Measurements from ENCODE around the gene ALG2. TPM values are rescaled to one million over a fixed set of nuclear protein-coding genes. Genes with fewer than 3 reads are reported as not detected.
"Not testable (repeated sequence)": the region's sequence is repeated elsewhere in the genome, so short reads cannot be mapped to it uniquely, and the experiment has no call there.

Gene ALG2
- total RNA-seq, 1 donor from 2014 or later: 41.7 TPM

- peak; percentile 71 for DNase-seq (ENCODE audit: low spot score)
- Mint-ChIP-seq H3K36me3 (ENCODE audit: low read depth) (no peaks in the 10 kb centered on the region), H3K27me3 (ENCODE audit: low read depth) (no peaks in the 10 kb centered on the region), H3K4me1 (ENCODE audit: low read depth) (peaks cover 70% of the 10 kb centered on the region), H3K4me3 (ENCODE audit: low read depth) (peak overlapping the region; percentile 59), H3K27ac (peak overlapping the region; percentile 97), H3K9me3 (no peaks in the 10 kb centered on the region)
- intact Hi-C loops (cut with micrococcal nuclease): loop anchor here (1.0 to 2.0 kb wide), 4 partner anchors 17 to 565 kb away; partner anchors contain the start of gene SEC61B
Observed at GRCh38 chr9:99253772-99254431, 32.2 kb upstream of the ALG2 start.

GRCh38 chr9:99253134-99253533 is 31.4 kb upstream of the ALG2 start:
- no peaks in the 10 kb centered on the region for H3K36me3 Mint-ChIP-seq (ENCODE audit: low read depth)
- peak overlapping the region; percentile 59 for H3K4me3 Mint-ChIP-seq (ENCODE audit: low read depth)
- intact Hi-C loops (cut with micrococcal nuclease): loop anchor here (2.0 kb wide), 2 partner anchors 16 to 72 kb away; no protein-coding TSS in a partner anchor
- H3K4me1 Mint-ChIP-seq (ENCODE audit: low read depth): peaks cover 71% of the 10 kb centered on the region
- peak overlapping the region; percentile 97 for H3K27ac Mint-ChIP-seq
- no peak for DNase-seq (ENCODE audit: low spot score)
- H3K9me3 Mint-ChIP-seq: no peaks in the 10 kb centered on the region
- no peaks in the 10 kb centered on the region for H3K27me3 Mint-ChIP-seq (ENCODE audit: low read depth)

GRCh38 chr9:99251157-99251556 is 29.4 kb upstream of the ALG2 start:
- intact Hi-C loops (cut with micrococcal nuclease): no loop called here
- DNase-seq (ENCODE audit: low spot score): no peak
- no peaks in the 10 kb centered on the region for H3K27me3 Mint-ChIP-seq (ENCODE audit: low read depth)
- H3K9me3 Mint-ChIP-seq: peaks cover 5% of the 10 kb centered on the region
- H3K4me1 Mint-ChIP-seq (ENCODE audit: low read depth): peaks cover 71% of the 10 kb centered on the region
- H3K4me3 Mint-ChIP-seq (ENCODE audit: low read depth): no peak overlapping the region
- H3K27ac Mint-ChIP-seq: no peak overlapping the region
- no peaks in the 10 kb centered on the region for H3K36me3 Mint-ChIP-seq (ENCODE audit: low read depth)

- H3K4me1 Mint-ChIP-seq (ENCODE audit: low read depth): peaks cover 60% of the 10 kb centered on the region
Observed at GRCh38 chr9:99249619-99250018, 27.9 kb upstream of the ALG2 start.

GRCh38 chr9:99244344-99245260 is 22.9 kb upstream of the ALG2 start:
- intact Hi-C loops (cut with micrococcal nuclease): no loop called here
- Mint-ChIP-seq H3K4me1 (ENCODE audit: low read depth) (peaks cover 29% of the 10 kb centered on the region), H3K27me3 (ENCODE audit: low read depth) (no peaks in the 10 kb centered on the region), H3K4me3 (ENCODE audit: low read depth) (no peak overlapping the region), H3K9me3 (peaks cover 5% of the 10 kb centered on the region), H3K36me3 (ENCODE audit: low read depth) (peaks cover 22% of the 10 kb centered on the region), H3K27ac (peak overlapping the region; percentile 61)
- DNase-seq (ENCODE audit: low spot score): no peak

More at GRCh38 chr9:99249619-99250018, 27.9 kb upstream of the ALG2 start:
- Mint-ChIP-seq H3K9me3 (peaks cover 5% of the 10 kb centered on the region), H3K27ac (peak overlapping the region; percentile 83), H3K4me3 (ENCODE audit: low read depth) (peak overlapping the region; percentile 59), H3K27me3 (ENCODE audit: low read depth) (no peaks in the 10 kb centered on the region), H3K36me3 (ENCODE audit: low read depth) (no peaks in the 10 kb centered on the region)
- intact Hi-C loops (cut with micrococcal nuclease): no loop called here
- no peak for DNase-seq (ENCODE audit: low spot score)

GRCh38 chr9:99241106-99241505 is 19.4 kb upstream of the ALG2 start:
- Mint-ChIP-seq H3K36me3 (ENCODE audit: low read depth) (peaks cover 40% of the 10 kb centered on the region), H3K27ac (no peak overlapping the region), H3K9me3 (no peaks in the 10 kb centered on the region), H3K4me1 (ENCODE audit: low read depth) (peaks cover 20% of the 10 kb centered on the region), H3K27me3 (ENCODE audit: low read depth) (no peaks in the 10 kb centered on the region), H3K4me3 (ENCODE audit: low read depth) (no peak overlapping the region)
- intact Hi-C loops (cut with micrococcal nuclease): no loop called here
- no peak for DNase-seq (ENCODE audit: low spot score)

GRCh38 chr9:99239341-99240060 is 17.8 kb upstream of the ALG2 start:
- Mint-ChIP-seq H3K27me3 (ENCODE audit: low read depth) (no peaks in the 10 kb centered on the region), H3K4me3 (ENCODE audit: low read depth) (no peak overlapping the region), H3K9me3 (no peaks in the 10 kb centered on the region), H3K4me1 (ENCODE audit: low read depth) (peaks cover 21% of the 10 kb centered on the region), H3K27ac (no peak overlapping the region), H3K36me3 (ENCODE audit: low read depth) (peaks cover 46% of the 10 kb centered on the region)
- no peak for DNase-seq (ENCODE audit: low spot score)
- intact Hi-C loops (cut with micrococcal nuclease): no loop called here

- H3K4me3 Mint-ChIP-seq (ENCODE audit: low read depth): no peak overlapping the region
- no peaks in the 10 kb centered on the region for H3K9me3 Mint-ChIP-seq
- H3K27me3 Mint-ChIP-seq (ENCODE audit: low read depth): no peaks in the 10 kb centered on the region
- peaks cover 47% of the 10 kb centered on the region for H3K36me3 Mint-ChIP-seq (ENCODE audit: low read depth)
- no peak for DNase-seq (ENCODE audit: low spot score)
- no peak overlapping the region for H3K27ac Mint-ChIP-seq
- peaks cover 17% of the 10 kb centered on the region for H3K4me1 Mint-ChIP-seq (ENCODE audit: low read depth)
- intact Hi-C loops (cut with micrococcal nuclease): no loop called here
Observed at GRCh38 chr9:99238331-99238730, 16.6 kb upstream of the ALG2 start.

- intact Hi-C loops (cut with micrococcal nuclease): loop anchor here (2.0 kb wide), 1 partner anchor 15 kb away; no protein-coding TSS in a partner anchor
- not testable (repeated sequence) for H3K27ac Mint-ChIP-seq; H3K27me3 Mint-ChIP-seq (ENCODE audit: low read depth); H3K9me3 Mint-ChIP-seq; H3K4me3 Mint-ChIP-seq (ENCODE audit: low read depth); DNase-seq (ENCODE audit: low spot score)
- Mint-ChIP-seq H3K36me3 (ENCODE audit: low read depth) (peaks cover 52% of the 10 kb centered on the region), H3K4me1 (ENCODE audit: low read depth) (peaks cover 17% of the 10 kb centered on the region)
Observed at GRCh38 chr9:99237849-99238248, 16.1 kb upstream of the ALG2 start.

- H3K4me3 Mint-ChIP-seq (ENCODE audit: low read depth): no peak overlapping the region
- no peaks in the 10 kb centered on the region for H3K27me3 Mint-ChIP-seq (ENCODE audit: low read depth)
- intact Hi-C loops (cut with micrococcal nuclease): loop anchor here (2.0 kb wide), 1 partner anchor 15 kb away; no protein-coding TSS in a partner anchor
- peaks cover 17% of the 10 kb centered on the region for H3K4me1 Mint-ChIP-seq (ENCODE audit: low read depth)
- H3K9me3 Mint-ChIP-seq: no peaks in the 10 kb centered on the region
- H3K36me3 Mint-ChIP-seq (ENCODE audit: low read depth): peaks cover 51% of the 10 kb centered on the region
- no peak for DNase-seq (ENCODE audit: low spot score)
- no peak overlapping the region for H3K27ac Mint-ChIP-seq
Observed at GRCh38 chr9:99237356-99237755, 15.6 kb upstream of the ALG2 start.

- Mint-ChIP-seq H3K27ac (peak overlapping the region; percentile 31), H3K4me1 (ENCODE audit: low read depth) (peaks cover 21% of the 10 kb centered on the region), H3K9me3 (no peaks in the 10 kb centered on the region), H3K4me3 (ENCODE audit: low read depth) (no peak overlapping the region), H3K27me3 (ENCODE audit: low read depth) (no peaks in the 10 kb centered on the region), H3K36me3 (ENCODE audit: low read depth) (peaks cover 58% of the 10 kb centered on the region)
- intact Hi-C loops (cut with micrococcal nuclease): loop anchor here (2.0 kb wide), 1 partner anchor 17 kb away; no protein-coding TSS in a partner anchor
- no peak for DNase-seq (ENCODE audit: low spot score)
Observed at GRCh38 chr9:99235926-99236634, 14.3 kb upstream of the ALG2 start.

GRCh38 chr9:99235069-99235468 is 13.3 kb upstream of the ALG2 start:
- H3K4me1 Mint-ChIP-seq (ENCODE audit: low read depth): peaks cover 21% of the 10 kb centered on the region
- intact Hi-C loops (cut with micrococcal nuclease): no loop called here

More at GRCh38 chr9:99235069-99235468, 13.3 kb upstream of the ALG2 start:
- Mint-ChIP-seq H3K9me3 (no peaks in the 10 kb centered on the region), H3K27me3 (ENCODE audit: low read depth) (no peaks in the 10 kb centered on the region), H3K4me3 (ENCODE audit: low read depth) (no peak overlapping the region), H3K36me3 (ENCODE audit: low read depth) (peaks cover 63% of the 10 kb centered on the region), H3K27ac (no peak overlapping the region)
- DNase-seq (ENCODE audit: low spot score): no peak
